GM23338 (cell line): ENCODE results near the gene KRTCAP3.

Experiments
- CREB1 ChIP-seq: fragments of 250-450 bp; sonication (Bioruptor Pico); IDR thresholded peaks from 2 replicates; pipeline ENCODE4 v1.5.0; 2020; ENCODE audit warnings: low read depth, mild to moderate bottlenecking, moderate library complexity
- CTCF ChIP-seq, 2 experiments: fragments of 200-600 bp in 1 of 2; sonication (generic) in 1 of 2; conservative IDR thresholded peaks; 2 replicates each; pipeline versions ENCODE4 v1.5.1 to v1.6.1; 2016 to 2017; ENCODE audit warnings: antibody characterized with exemption in 2 of 2, low read depth in 2 of 2, mild to moderate bottlenecking in 2 of 2, moderate library complexity in 1 of 2
- EZH2 ChIP-seq: fragments of 200-600 bp; sonication (generic); IDR thresholded peaks from one replicate; pipeline ENCODE4 v1.8.0; 2017; ENCODE audit warnings: antibody characterized with exemption, mild to moderate bottlenecking, low read depth; ENCODE audit not compliant: unreplicated experiment
- EZH2phosphoT487 ChIP-seq: fragments of 200-600 bp; sonication (generic); IDR thresholded peaks from one replicate; pipeline ENCODE4 v1.8.1; 2018; ENCODE audit warnings: antibody characterized with exemption; ENCODE audit not compliant: unreplicated experiment
- NANOG ChIP-seq: IDR thresholded peaks from 2 replicates; pipeline ENCODE4 v1.6.1; 2016; ENCODE audit warnings: antibody characterized with exemption, borderline replicate concordance
- POLR2AphosphoS5 ChIP-seq: IDR thresholded peaks from 2 replicates; pipeline ENCODE4 v1.6.1; 2016; ENCODE audit warnings: antibody characterized with exemption, low read depth

DNA sequence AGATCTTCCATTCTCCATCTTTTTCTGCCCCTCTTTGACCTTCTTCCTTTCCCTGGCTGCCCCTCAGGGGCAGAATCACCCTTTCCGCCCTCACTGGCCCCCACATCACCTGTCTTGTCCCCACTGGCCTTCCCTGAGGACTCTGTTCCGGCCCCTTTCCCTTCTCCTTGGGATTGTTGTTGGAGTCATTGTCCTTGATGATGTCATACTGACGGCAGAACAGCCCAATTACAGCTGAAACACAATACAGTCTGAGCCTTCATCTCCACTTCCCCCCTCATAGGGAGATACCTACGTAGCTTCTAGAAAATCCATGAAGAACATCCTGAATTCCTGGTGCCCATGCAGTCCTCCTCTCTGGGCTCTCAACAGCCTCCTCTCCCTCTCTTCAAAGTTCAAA, 50.4 kb downstream of the KRTCAP3 start:
- TF ChIP-seq EZH2phosphoT487 (no peak), POLR2AphosphoS5 (no peak), CTCF (conservative IDR thresholded peaks at IDR 0.05; ENCODE audit: low read depth in 2 of 2) (no peak), NANOG (no peak), CREB1 (CRISPR knock-in tag) (no peak), EZH2 (no peak)
